SU-DHL-6 (cell line): ENCODE results near the gene KLHL17.
"Not testable (repeated sequence)": the region's sequence is repeated elsewhere in the genome, so short reads cannot be mapped to it uniquely, and the experiment has no call there.

Experiments used
- H2AFZ ChIP-seq: fragments of 200-600 bp; sonication (generic); 2 replicates; pipeline ENCODE4 v1.6.1; 2014; ENCODE audit warnings: low read depth, mild to moderate bottlenecking, moderate library complexity, mixed read lengths, antibody characterized with exemption, low read length; ENCODE audit not compliant: severe bottlenecking
- H3F3A ChIP-seq: fragments of 200-600 bp; shearing (Covaris generic); 2 replicates; pipeline ENCODE4 v1.6.0; 2016; ENCODE audit warnings: antibody characterized with exemption, mild to moderate bottlenecking; ENCODE audit not compliant: insufficient read depth
- H3K27ac ChIP-seq: fragments of 200-600 bp; sonication (generic); 2 replicates; pipeline ENCODE4 v1.5.1; 2016; ENCODE audit warnings: low read depth, mild to moderate bottlenecking, low read length, moderate library complexity, mixed read lengths
- H3K27me3 ChIP-seq: fragments of 200-600 bp; sonication (generic), shearing (Covaris generic); 2 replicates; pipeline ENCODE4 v1.6.0; 2014; ENCODE audit warnings: mild to moderate bottlenecking, low read length
- H3K36me3 ChIP-seq: fragments of 200-600 bp; sonication (generic); 2 replicates; pipeline ENCODE4 v1.6.1; 2014; ENCODE audit warnings: mild to moderate bottlenecking, low read length, mixed read lengths
- H3K4me2 ChIP-seq: fragments of 300-600, 200-600 bp; shearing (Covaris generic), sonication (generic); 2 replicates; pipeline ENCODE4 v1.6.0; 2014; ENCODE audit warnings: low read length, low read depth, mild to moderate bottlenecking; ENCODE audit not compliant: poor library complexity, severe bottlenecking
- H3K4me3 ChIP-seq: fragments of 200-600 bp; sonication (generic); 2 replicates; pipeline ENCODE4 v1.5.1; 2014; ENCODE audit warnings: antibody characterized with exemption, low read length, mild to moderate bottlenecking, mixed read lengths; ENCODE audit not compliant: insufficient read depth, poor library complexity, severe bottlenecking
- H3K79me2 ChIP-seq: fragments of 200-600 bp; sonication (generic); 2 replicates; pipeline ENCODE4 v1.6.1; 2014; ENCODE audit warnings: mild to moderate bottlenecking, low read length, moderate library complexity; ENCODE audit not compliant: insufficient read depth
- H3K9ac ChIP-seq: fragments of 200-600 bp; sonication (generic); 2 replicates; pipeline ENCODE4 v1.7.0; 2014; ENCODE audit warnings: mild to moderate bottlenecking, low read length
- H3K9me2 ChIP-seq: fragments of 200-600 bp; sonication (generic); replicated peaks from 2 replicates; pipeline ENCODE4 v1.6.1; 2014; ENCODE audit warnings: low read length; ENCODE audit not compliant: insufficient read depth
- H3K9me3 ChIP-seq: fragments of 200-600 bp; sonication (generic); 2 replicates; pipeline ENCODE4 v1.6.1; 2014; ENCODE audit warnings: low read length, mixed read lengths; ENCODE audit not compliant: insufficient read depth
- H4K20me1 ChIP-seq: fragments of 200-600 bp; sonication (generic); 2 replicates; pipeline ENCODE4 v1.6.1; 2014; ENCODE audit warnings: low read depth, mild to moderate bottlenecking, antibody characterized with exemption, low read length, moderate library complexity, mixed read lengths
- EZH2phosphoT487 ChIP-seq: fragments of 200-600 bp; sonication (generic), shearing (Covaris generic); conservative IDR thresholded peaks from 2 replicates; pipeline ENCODE4 v1.6.1; 2018; ENCODE audit warnings: mild to moderate bottlenecking, antibody characterized with exemption, low read length, moderate library complexity, mixed read lengths
- TF ChIP-seq, protein P1 (sequence below): fragments of 200-600 bp; sonication (generic); IDR thresholded peaks from one replicate; pipeline ENCODE4 v1.5.1; 2017; ENCODE audit warnings: antibody characterized with exemption, mild to moderate bottlenecking, low read length, moderate library complexity; ENCODE audit not compliant: insufficient read depth, poor library complexity, severe bottlenecking

The KLHL17 gene

DNA sequence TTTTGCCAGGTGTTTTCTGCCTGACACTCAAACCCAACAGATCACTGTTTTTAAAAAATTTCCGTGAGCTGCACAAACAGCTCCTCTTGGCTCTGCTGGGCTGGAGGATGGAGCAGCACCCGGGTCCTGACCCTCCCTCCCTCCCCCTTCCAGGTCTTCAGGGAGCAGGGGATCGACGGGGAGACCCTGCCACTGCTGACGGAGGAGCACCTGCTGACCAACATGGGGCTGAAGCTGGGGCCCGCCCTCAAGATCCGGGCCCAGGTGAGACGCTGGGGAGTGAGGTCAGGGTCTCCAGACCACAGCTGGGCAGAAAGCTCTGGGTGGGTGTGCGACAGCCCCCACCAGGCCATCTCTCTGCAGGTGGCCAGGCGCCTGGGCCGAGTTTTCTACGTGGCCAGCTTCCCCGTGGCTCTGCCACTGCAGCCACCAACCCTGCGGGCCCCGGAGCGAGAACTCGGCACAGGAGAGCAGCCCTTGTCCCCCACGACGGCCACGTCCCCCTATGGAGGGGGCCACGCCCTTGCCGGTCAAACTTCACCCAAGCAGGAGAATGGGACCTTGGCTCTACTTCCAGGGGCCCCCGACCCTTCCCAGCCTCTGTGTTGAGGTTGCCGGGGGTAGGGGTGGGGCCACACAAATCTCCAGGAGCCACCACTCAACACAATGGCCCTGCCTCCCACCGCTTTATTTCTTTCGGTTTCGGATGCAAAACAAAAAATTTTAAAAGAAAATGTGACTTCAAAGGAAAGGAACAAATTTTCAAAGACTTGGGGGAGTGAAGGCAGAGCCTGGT is 16.6 kb upstream of the KLHL17 start:
- Histone ChIP-seq H3F3A (no peaks in the 10 kb centered on the region), H4K20me1 (no peaks in the 10 kb centered on the region), H3K9me2 (no peaks in the 10 kb centered on the region), H3K79me2 (no peaks in the 10 kb centered on the region), H3K4me3 (no peak overlapping the region), H3K4me2 (no peak overlapping the region), H3K36me3 (no peaks in the 10 kb centered on the region), H3K27ac (no peak overlapping the region), H3K27me3 (no peaks in the 10 kb centered on the region), H2AFZ (no peak overlapping the region), H3K9ac (no peak overlapping the region), H3K9me3 (no peaks in the 10 kb centered on the region)
- no peak for TF ChIP-seq EZH2phosphoT487
- TF ChIP-seq, protein P1, sequence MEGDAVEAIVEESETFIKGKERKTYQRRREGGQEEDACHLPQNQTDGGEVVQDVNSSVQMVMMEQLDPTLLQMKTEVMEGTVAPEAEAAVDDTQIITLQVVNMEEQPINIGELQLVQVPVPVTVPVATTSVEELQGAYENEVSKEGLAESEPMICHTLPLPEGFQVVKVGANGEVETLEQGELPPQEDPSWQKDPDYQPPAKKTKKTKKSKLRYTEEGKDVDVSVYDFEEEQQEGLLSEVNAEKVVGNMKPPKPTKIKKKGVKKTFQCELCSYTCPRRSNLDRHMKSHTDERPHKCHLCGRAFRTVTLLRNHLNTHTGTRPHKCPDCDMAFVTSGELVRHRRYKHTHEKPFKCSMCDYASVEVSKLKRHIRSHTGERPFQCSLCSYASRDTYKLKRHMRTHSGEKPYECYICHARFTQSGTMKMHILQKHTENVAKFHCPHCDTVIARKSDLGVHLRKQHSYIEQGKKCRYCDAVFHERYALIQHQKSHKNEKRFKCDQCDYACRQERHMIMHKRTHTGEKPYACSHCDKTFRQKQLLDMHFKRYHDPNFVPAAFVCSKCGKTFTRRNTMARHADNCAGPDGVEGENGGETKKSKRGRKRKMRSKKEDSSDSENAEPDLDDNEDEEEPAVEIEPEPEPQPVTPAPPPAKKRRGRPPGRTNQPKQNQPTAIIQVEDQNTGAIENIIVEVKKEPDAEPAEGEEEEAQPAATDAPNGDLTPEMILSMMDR: no peak

DNA sequence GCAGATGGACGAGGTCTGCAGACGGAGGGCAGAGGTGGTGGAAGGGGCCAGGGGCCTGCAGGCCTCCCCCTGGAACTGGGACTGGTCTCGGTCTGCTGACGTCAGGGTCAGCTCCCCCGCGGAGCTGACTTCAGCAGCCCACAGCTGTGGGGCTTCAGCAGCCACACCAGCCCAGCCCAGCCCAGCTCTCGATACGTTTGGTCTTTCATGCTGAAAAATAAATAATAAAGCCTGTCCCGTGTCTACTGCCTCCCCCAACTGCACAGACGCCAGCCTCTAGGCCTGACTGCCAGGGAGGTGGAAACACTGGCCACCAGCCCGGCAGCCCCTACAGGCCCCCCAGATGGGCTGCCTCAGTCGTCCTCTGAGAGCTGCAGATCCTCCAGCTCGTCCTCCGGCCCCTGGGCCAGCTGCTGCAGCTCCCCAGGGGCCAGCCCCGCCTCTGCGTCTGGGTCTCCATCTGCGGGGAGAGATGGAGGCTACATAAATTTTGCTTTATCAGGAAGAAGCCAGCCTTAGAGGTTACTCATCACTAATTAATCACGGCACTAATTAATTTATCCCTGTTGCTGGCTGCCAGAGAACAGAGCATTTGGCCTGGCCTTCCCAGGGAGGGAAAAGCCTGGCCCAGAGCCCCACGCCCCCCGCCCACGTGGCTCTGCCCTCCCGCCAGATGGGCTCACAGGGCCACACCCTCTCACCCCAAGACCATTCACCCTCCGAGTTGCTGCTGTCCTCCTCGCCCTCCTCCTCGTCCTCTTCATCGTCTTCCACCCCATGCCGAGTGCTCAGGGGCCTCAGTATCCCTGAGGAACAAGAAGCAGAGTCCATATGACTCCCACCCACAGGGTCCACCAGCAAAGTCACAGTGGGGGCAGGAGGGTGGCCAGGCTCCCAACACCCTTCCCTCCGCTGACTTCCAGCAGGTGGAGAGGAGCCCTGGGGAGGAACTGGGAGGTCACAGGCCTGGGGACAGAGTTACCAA is 15.8 kb upstream of the KLHL17 start:
- H3K9me2 ChIP-seq: no peaks in the 10 kb centered on the region
- no peak overlapping the region for H3K9ac ChIP-seq
- no peaks in the 10 kb centered on the region for H3K79me2 ChIP-seq
- no peak overlapping the region for H3K4me3 ChIP-seq
- H3K9me3 ChIP-seq: no peaks in the 10 kb centered on the region
- H3K27ac ChIP-seq: no peak overlapping the region
- H3K36me3 ChIP-seq: no peaks in the 10 kb centered on the region
- no peak for TF ChIP-seq EZH2phosphoT487
- TF ChIP-seq, protein P1: no peak
- H3F3A ChIP-seq: no peaks in the 10 kb centered on the region
- H2AFZ ChIP-seq: no peak overlapping the region
- H3K4me2 ChIP-seq: no peak overlapping the region
- H4K20me1 ChIP-seq: no peaks in the 10 kb centered on the region
- no peaks in the 10 kb centered on the region for H3K27me3 ChIP-seq

DNA sequence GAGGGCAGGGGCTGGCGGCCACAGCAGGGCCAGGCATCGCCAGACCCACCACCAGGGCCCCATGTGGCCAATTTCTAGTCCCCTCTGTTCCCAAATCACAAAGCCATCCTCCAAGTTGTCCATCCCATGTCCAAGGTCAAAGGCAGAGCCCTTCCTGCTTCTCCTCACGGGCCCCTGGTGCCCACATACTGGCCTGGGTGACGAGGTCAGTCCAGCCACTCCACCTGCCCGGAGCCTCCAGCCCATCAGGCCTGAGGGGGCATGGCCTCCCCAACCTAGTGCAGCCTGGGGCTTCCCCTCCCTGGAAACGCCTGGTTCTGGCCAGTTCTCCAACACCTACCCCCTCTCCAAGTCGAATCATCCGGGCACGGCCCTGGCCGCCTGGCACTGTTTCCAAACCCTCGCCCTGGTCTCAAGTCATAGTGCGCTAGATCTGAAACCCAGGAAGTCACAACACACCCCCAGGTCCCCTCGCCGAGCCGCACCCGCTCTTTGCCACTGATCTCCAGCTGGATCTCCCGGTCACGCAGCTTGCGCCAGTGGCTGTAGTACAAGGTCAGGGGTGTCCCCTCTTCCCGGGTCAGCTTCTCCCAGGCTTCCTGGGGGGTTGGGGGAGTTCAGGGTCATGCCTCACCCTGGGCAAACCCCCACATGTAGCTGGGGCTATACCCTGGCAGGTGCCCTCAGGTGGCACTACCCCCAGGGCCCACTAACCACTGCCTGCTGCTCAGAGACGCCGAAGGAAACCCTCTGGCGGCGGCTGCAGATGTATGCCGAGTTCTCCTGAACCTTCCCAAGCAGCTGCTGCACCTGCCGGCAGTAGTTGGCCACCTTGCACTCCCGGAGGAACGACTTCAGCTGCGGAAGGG is 14.5 kb upstream of the KLHL17 start:
- no peaks in the 10 kb centered on the region for H3K9me2 ChIP-seq
- H3K36me3 ChIP-seq: no peaks in the 10 kb centered on the region

DNA sequence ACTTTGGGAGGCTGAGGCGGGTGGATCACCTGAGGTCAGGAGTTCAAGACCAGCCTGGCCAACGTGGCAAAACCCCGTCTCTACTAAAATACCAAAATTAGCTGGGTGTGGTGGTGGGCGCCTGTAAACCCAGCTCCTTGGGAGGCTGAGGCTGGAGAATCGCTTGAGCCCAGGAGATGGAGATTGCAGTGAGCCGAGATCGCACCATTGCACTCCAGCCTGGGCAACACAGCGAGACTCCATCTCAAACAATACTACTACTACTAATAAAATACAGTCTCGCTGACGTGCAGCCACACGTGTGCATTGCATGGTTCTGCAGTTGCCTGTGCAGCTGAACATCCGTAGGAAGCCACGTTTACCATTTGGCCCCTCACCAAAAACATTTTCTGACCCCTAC is 13.6 kb upstream of the KLHL17 start:
- H3K4me2 ChIP-seq, H2AFZ ChIP-seq, H3K79me2 ChIP-seq, H3K4me3 ChIP-seq, H3K9me3 ChIP-seq, H4K20me1 ChIP-seq, H3K27ac ChIP-seq, H3K9me2 ChIP-seq, H3F3A ChIP-seq, H3K27me3 ChIP-seq, H3K36me3 ChIP-seq, H3K9ac ChIP-seq: not testable (repeated sequence)

More for the DNA sequence above, 14.5 kb upstream of the KLHL17 start:
- no peaks in the 10 kb centered on the region for H3K27me3 ChIP-seq
- H3F3A ChIP-seq: no peaks in the 10 kb centered on the region
- TF ChIP-seq EZH2phosphoT487: no peak
- TF ChIP-seq, protein P1: no peak
- H3K4me3 ChIP-seq: no peak overlapping the region
- H3K27ac ChIP-seq: no peak overlapping the region
- H3K9me3 ChIP-seq: no peaks in the 10 kb centered on the region
- H3K79me2 ChIP-seq: no peaks in the 10 kb centered on the region
- H4K20me1 ChIP-seq: no peaks in the 10 kb centered on the region
- H3K4me2 ChIP-seq: no peak overlapping the region
- H3K9ac ChIP-seq: no peak overlapping the region
- no peak overlapping the region for H2AFZ ChIP-seq
